ENCODE data around the gene TMEM154. TPM values are rescaled to one million over a fixed set of nuclear protein-coding genes. Genes with fewer than 3 reads are reported as not detected.

Gene TMEM154
- total RNA-seq, 4 donors from 2014 or later, result 81.9 to 164 (median 132) TPM

DNA sequence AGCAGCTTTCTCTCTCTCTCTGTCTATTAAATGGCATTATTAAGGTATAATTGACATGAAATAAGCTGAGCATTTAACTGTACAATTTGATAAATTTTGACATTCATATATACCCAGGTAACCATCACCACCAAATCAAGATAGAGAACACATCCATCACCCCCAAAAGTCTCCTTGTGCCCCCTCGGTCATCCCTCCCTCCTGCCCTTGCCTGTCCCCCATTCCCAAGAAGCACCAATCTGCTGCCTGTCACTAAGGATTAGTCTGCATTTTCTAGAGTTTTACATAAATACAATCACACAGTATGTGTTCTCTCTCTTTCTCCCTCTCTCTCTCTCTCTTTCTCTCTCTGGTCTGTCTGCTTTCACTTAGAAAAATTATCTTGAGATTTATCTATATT is 25.0 kb upstream of the TMEM154 start:
- no peak for DNase-seq (ENCODE audit: low spot score in 2 of 2)

DNA sequence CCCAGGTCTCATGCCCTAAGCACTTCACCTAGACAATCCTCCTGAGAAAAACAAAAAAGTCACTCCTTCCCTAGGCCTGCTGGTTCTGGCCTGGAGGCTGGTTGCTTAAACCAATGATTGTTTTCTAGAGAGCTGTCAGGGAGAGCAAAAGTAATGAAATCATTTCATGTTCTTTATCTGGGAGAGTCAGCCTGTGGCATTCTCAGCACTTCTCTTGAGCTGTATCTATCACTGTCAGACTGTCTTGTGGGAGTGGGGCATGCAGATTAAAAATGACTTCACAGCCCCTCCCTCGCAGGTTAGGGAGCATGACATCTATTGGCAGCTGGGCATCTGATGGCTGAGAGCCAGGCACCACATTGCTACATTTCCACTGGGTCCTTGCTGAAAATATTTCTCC is 20.4 kb upstream of the TMEM154 start:
- 38% methylated on average over 1 of the region's 1 CpG for WGBS
- peak overlapping the region; percentile 51 for H3K27ac ChIP-seq
- H3K4me1 ChIP-seq, result peaks cover 37% of the 10 kb centered on the region

More for the DNA sequence above, 25.0 kb upstream of the TMEM154 start:
- Histone ChIP-seq H3K4me3 (no peak overlapping the region), H3K27me3 (no peaks in the 10 kb centered on the region), H3K9me3 (no peaks in the 10 kb centered on the region), H3K36me3 (no peaks in the 10 kb centered on the region), H3K4me1 (peaks cover 3% of the 10 kb centered on the region), H3K27ac (no peak overlapping the region)
- TF ChIP-seq POLR2A (IDR thresholded peaks at IDR 0.05) (no peak), CTCF (IDR thresholded peaks at IDR 0.05) (no peak), EP300 (IDR thresholded peaks at IDR 0.05) (no peak), POLR2AphosphoS5 (IDR thresholded peaks at IDR 0.05) (no peak)
- 96% methylated on average over 1 of the region's 1 CpG for WGBS

DNA sequence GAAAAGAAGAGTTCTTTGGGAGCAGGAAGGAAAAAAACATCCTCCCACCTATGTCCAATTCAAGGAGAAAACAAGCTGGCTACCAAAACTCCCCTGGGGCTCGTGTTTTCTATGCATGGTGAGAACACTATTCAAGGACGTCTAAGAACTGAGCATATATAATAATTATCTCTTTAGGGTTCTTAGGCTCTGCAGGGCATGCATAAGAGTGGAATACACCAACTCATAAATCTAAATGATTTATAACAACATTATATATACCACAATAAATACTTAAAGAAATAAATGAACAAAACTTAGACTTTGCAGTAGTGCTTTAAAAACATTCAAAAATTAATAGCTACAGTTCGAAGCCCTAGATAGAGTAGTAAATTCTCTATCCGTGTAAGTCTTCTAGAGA is 19.5 kb upstream of the TMEM154 start:
- peak overlapping the region; percentile 51 for H3K27ac ChIP-seq
- peaks cover 38% of the 10 kb centered on the region for H3K4me1 ChIP-seq
- H3K36me3 ChIP-seq, result no peaks in the 10 kb centered on the region
- WGBS, result 64% methylated on average over 4 of the region's 4 CpGs
- H3K27me3 ChIP-seq, result no peaks in the 10 kb centered on the region
- no peak for DNase-seq (ENCODE audit: low spot score in 2 of 2)
- TF ChIP-seq EP300 (IDR thresholded peaks at IDR 0.05), result no peak
- TF ChIP-seq CTCF (IDR thresholded peaks at IDR 0.05), result no peak
- no peak for TF ChIP-seq POLR2A (IDR thresholded peaks at IDR 0.05)
- TF ChIP-seq POLR2AphosphoS5 (IDR thresholded peaks at IDR 0.05), result no peak
- no peaks in the 10 kb centered on the region for H3K9me3 ChIP-seq
- no peak overlapping the region for H3K4me3 ChIP-seq

More for the DNA sequence above, 20.4 kb upstream of the TMEM154 start:
- H3K4me3 ChIP-seq, result no peak overlapping the region
- no peak for DNase-seq (ENCODE audit: low spot score in 2 of 2)
- TF ChIP-seq EP300 (IDR thresholded peaks at IDR 0.05) (no peak), CTCF (IDR thresholded peaks at IDR 0.05) (no peak), POLR2AphosphoS5 (IDR thresholded peaks at IDR 0.05) (no peak), POLR2A (IDR thresholded peaks at IDR 0.05) (no peak)
- H3K27me3 ChIP-seq, result no peaks in the 10 kb centered on the region
- no peaks in the 10 kb centered on the region for H3K9me3 ChIP-seq
- H3K36me3 ChIP-seq, result no peaks in the 10 kb centered on the region

GRCh38 chr4:152698089-152698499 is 18.3 kb upstream of the TMEM154 start:
- DNase-seq (ENCODE audit: low spot score in 2 of 2), result no peak
- no peak for TF ChIP-seq EP300 (IDR thresholded peaks at IDR 0.05)
- no peak for TF ChIP-seq CTCF (IDR thresholded peaks at IDR 0.05)
- no peak for TF ChIP-seq POLR2A (IDR thresholded peaks at IDR 0.05)
- no peak for TF ChIP-seq POLR2AphosphoS5 (IDR thresholded peaks at IDR 0.05)
- 43% methylated on average over 1 of the region's 1 CpG for WGBS
- Histone ChIP-seq H3K27ac (peak overlapping the region; percentile 74), H3K4me3 (no peak overlapping the region), H3K4me1 (peaks cover 44% of the 10 kb centered on the region), H3K9me3 (no peaks in the 10 kb centered on the region), H3K36me3 (no peaks in the 10 kb centered on the region), H3K27me3 (no peaks in the 10 kb centered on the region)

DNA sequence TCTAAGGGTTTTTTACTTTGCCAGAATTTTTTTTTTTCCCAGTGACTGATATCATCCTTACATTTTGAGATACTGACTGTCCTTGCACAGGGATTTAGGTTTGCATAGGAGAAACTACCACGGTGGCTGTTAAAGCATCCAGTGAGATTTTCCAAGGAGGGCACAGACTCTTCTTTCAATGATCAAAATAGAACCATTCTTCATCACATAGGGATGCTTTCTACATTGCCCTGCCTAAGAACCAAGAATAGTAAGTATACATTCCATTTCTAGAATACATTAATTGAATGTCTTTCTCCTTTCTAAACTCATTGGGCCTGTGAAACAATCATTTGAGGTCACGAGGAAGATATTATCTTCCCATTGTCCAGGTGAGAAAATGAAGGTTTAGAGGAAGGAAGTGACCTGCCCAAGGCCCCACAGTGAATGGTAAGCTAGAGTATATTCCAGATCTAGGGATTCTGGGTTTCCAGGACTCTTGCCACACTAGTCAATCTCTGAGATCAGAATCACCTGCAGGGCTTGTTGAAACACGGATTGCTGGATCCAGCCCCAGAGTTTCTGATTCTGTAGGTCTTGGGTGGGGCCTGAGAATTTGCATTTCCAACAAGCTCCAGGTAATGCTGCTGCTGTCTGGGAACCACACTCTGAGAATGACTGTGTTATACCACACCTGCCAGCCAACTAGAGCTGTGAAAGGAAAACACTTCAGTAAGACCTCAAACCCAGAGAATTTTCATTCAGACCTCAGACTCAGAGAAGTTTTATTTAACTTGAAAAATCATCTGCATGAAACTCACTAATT is 17.7 kb upstream of the TMEM154 start:
- Histone ChIP-seq H3K9me3 (no peaks in the 10 kb centered on the region), H3K27me3 (no peaks in the 10 kb centered on the region), H3K4me1 (peaks cover 44% of the 10 kb centered on the region), H3K36me3 (no peaks in the 10 kb centered on the region), H3K4me3 (no peak overlapping the region), H3K27ac (peak overlapping the region; percentile 74)
- TF ChIP-seq POLR2A (IDR thresholded peaks at IDR 0.05), result no peak
- no peak for TF ChIP-seq CTCF (IDR thresholded peaks at IDR 0.05)
- TF ChIP-seq POLR2AphosphoS5 (IDR thresholded peaks at IDR 0.05), result no peak
- no peak for TF ChIP-seq EP300 (IDR thresholded peaks at IDR 0.05)
- DNase-seq (ENCODE audit: low spot score in 2 of 2), result no peak
- 32% methylated on average over 3 of the region's 3 CpGs for WGBS
